ENCODE results near the gene GPAT3. TPM values are rescaled to one million over a fixed set of nuclear protein-coding genes. Genes with fewer than 3 reads are reported as not detected.
"Not testable (repeated sequence)": the region's sequence is repeated elsewhere in the genome, so short reads cannot be mapped to it uniquely, and the experiment has no call there.

GPAT3 gene
- total and polyA plus RNA-seq, 11 donors = 21.3 to 64.5 (median 38.8) TPM

GRCh38 chr4:83504503-83504902 lies 31.4 kb upstream of the GPAT3 start:
- H3K4me3 ChIP-seq = no peak overlapping the region
- no peak overlapping the region for H3K27ac ChIP-seq
- no peaks in the 10 kb centered on the region for H3K36me3 ChIP-seq
- WGBS, 4 donors = 61 to 85% (median 64%) methylated on average over 4 of the region's 4 CpGs
- TF ChIP-seq CTCF (IDR thresholded peaks at IDR 0.05) (no peak), POLR2A (IDR thresholded peaks at IDR 0.05) (no peak)
- intact Hi-C loops (cut with DNase I) = loop anchor here in 1 of 10 donors (10.0 kb wide), 1 partner anchor 1000 kb away; no protein-coding TSS in a partner anchor
- no peak for ATAC-seq
- no peaks in the 10 kb centered on the region for H3K9me3 ChIP-seq
- no peak for DNase-seq
- no peaks in the 10 kb centered on the region for H3K4me1 ChIP-seq
- H3K27me3 ChIP-seq = no peaks in the 10 kb centered on the region

- no peaks in the 10 kb centered on the region for H3K36me3 ChIP-seq
- intact Hi-C loops (cut with DNase I) = loop anchor here in 2 of 10 donors (5.0 to 10.0 kb wide), 2 partner anchors 137 to 1000 kb away; no protein-coding TSS in a partner anchor
- 80 to 85% (median 82%) methylated on average over 10 of the region's 10 CpGs for WGBS, 4 donors
Observed at GRCh38 chr4:83504996-83505395, 30.9 kb upstream of the GPAT3 start.

GRCh38 chr4:83509156-83509585 lies 26.7 kb upstream of the GPAT3 start:
- WGBS, 4 donors = 65 to 68% (median 66%) methylated on average over 3 of the region's 3 CpGs
- H3K9me3 ChIP-seq, H3K36me3 ChIP-seq, H3K27me3 ChIP-seq, H3K27ac ChIP-seq, H3K4me1 ChIP-seq, H3K4me3 ChIP-seq: not testable (repeated sequence)
- peak in 4 of 5 donors; percentile 31 to 53 (median 46) for DNase-seq
- peak in 3 of 4 donors; percentile 56 to 69 (median 67) for ATAC-seq
- intact Hi-C loops (cut with DNase I) = loop anchor here (1.0 to 10.0 kb wide), 6 partner anchors 129 to 996 kb away; no protein-coding TSS in a partner anchor
- peak; percentile 64 to 81 (median 72) for TF ChIP-seq CTCF (IDR thresholded peaks at IDR 0.05)

More at GRCh38 chr4:83504996-83505395, 30.9 kb upstream of the GPAT3 start:
- H3K4me3 ChIP-seq = no peak overlapping the region
- H3K4me1 ChIP-seq = no peaks in the 10 kb centered on the region
- DNase-seq (no peak), ATAC-seq (no peak)
- TF ChIP-seq POLR2A (IDR thresholded peaks at IDR 0.05) = no peak
- H3K27ac ChIP-seq = no peak overlapping the region
- H3K27me3 ChIP-seq = no peaks in the 10 kb centered on the region
- H3K9me3 ChIP-seq = no peaks in the 10 kb centered on the region

GRCh38 chr4:83510442-83510841 lies 25.5 kb upstream of the GPAT3 start:
- Histone ChIP-seq H3K27ac (no peak overlapping the region), H3K4me1 (no peaks in the 10 kb centered on the region), H3K36me3 (no peaks in the 10 kb centered on the region), H3K27me3 (no peaks in the 10 kb centered on the region), H3K9me3 (no peaks in the 10 kb centered on the region), H3K4me3 (no peak overlapping the region)
- ATAC-seq (no peak), DNase-seq (no peak)
- TF ChIP-seq CTCF (IDR thresholded peaks at IDR 0.05) = no peak
- no peak for TF ChIP-seq POLR2A (IDR thresholded peaks at IDR 0.05)
- intact Hi-C loops (cut with DNase I) = no loop called here
- WGBS, 4 donors = 89 to 98% (median 91%) methylated on average over 3 to 4 of the region's 4 CpGs

Measured in heart left ventricle (tissue), 16 donors.